GM19455 (cell line): ENCODE measurements around the gene PCDHGB5.
"Not testable (repeated sequence)": the region's sequence is repeated elsewhere in the genome, so short reads cannot be mapped to it uniquely, and the experiment has no call there.

Source experiments
- ATAC-seq: cut with Tn5 transposase; IDR thresholded peaks from one replicate; pipeline ENCODE4 v1.9.1; 2021; ENCODE audit not compliant: unreplicated experiment

PCDHGB5 gene

DNA sequence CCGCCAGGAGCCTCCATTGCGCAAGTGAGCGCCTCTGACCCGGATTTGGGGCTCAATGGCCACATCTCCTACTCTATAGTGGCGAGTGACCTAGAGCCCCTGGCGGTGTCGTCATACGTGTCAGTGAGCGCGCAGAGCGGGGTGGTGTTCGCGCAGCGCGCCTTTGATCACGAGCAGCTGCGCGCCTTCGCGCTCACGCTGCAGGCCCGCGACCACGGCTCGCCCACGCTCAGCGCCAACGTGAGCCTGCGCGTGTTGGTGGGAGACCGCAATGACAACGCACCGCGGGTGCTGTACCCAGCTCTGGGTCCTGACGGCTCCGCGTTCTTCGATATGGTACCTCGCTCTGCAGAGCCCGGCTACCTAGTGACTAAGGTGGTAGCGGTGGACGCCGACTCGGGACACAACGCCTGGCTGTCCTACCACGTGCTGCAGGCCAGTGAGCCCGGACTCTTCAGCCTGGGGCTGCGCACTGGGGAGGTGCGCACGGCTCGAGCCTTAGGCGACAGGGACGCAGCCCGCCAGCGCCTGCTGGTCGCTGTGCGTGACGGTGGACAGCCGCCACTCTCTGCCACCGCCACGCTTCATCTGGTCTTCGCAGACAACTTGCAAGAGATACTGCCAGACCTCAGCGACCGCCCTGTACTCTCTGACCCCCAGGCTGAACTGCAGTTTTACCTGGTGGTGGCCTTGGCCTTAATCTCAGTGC, 12.0 kb downstream of the PCDHGB5 start:
- no peak for ATAC-seq

GRCh38 chr5:141411575-141411974, 13.8 kb downstream of the PCDHGB5 start:
- no peak for ATAC-seq

DNA sequence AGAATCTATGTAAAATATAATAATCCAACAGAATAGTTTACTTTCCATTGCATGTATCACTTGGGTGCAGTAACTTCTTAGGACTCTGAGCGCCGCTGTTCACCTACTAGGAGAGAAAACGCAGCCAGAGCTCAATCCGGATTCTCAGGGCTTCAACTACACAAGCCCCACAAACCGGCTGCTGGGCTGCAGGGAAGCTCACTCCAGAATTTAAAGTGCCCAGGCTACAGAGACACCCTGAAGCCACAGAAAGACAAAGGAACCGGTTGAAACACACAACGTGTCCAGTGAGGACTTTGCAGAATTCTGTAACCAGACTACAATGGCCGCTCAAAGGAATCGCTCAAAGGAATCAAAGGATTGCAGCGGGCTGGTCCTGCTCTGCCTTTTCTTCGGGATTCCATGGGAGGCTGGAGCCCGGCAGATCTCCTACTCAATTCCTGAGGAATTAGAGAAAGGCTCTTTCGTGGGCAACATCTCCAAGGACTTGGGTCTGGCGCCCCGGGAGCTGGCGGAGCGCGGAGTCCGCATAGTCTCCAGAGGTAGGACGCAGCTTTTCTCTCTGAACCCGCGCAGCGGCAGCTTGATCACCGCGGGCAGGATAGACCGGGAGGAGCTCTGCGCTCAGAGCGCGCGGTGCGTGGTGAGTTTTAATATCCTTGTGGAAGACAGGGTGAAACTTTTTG, 15.2 kb downstream of the PCDHGB5 start, which contains the start of gene PCDHGA10:
Gene PCDHGA10, plus strand, starts transcription at position 134 of the 686 bp plus-strand sequence. Its CDS starts 189 bp downstream, at position 323.
- peak; percentile 89 for ATAC-seq

DNA sequence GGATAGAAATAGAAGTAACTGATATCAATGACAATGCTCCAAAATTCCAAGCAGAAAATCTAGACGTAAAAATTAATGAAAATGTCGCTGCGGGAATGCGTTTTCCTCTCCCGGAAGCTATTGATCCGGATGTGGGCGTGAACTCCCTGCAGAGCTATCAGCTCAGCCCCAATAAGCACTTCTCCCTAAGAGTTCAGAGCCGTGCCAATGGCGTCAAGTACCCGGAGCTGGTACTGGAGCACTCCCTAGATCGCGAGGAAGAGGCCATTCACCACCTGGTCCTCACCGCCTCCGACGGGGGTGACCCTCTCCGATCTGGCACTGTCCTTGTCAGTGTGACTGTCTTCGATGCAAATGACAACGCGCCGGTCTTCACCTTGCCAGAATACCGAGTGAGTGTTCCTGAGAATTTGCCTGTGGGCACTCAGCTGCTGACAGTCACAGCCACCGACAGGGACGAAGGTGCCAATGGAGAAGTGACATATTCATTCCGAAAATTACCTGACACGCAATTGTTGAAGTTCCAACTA, 15.9 kb downstream of the PCDHGB5 start:
- no peak for ATAC-seq

DNA sequence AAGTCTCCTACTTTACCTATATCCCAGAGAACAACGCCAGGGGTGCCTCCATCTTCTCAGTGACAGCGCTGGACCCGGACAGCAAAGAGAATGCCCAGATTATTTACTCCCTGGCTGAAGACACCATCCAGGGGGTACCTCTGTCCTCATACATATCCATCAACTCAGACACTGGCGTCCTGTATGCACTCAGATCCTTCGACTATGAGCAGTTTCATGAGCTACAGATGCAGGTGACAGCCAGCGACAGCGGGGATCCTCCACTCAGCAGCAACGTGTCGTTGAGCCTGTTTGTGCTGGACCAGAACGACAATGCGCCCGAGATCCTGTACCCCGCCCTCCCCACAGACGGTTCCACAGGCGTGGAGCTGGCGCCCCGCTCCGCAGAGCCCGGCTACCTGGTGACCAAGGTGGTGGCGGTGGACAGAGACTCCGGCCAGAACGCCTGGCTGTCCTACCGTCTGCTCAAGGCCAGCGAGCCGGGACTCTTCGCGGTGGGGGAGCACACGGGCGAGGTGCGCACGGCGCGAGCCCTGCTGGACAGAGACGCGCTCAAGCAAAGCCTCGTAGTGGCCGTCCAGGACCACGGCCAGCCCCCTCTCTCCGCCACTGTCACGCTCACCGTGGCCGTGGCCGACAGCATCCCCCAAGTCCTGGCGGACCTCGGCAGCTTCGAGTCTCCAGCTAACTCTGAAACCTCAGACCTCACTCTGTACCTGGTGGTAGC, 17.0 kb downstream of the PCDHGB5 start:
- not testable (repeated sequence) for ATAC-seq

DNA sequence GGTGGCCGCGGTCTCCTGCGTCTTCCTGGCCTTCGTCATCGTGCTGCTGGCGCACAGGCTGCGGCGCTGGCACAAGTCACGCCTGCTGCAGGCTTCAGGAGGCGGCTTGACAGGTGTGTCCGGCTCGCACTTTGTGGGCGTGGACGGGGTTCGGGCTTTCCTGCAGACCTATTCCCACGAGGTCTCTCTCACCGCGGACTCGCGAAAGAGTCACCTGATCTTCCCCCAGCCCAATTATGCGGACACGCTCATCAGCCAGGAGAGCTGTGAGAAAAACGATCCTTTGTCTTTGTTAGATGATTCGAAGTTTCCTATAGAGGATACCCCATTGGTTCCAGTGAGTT, 17.5 kb downstream of the PCDHGB5 start:
- ATAC-seq: not testable (repeated sequence)

DNA sequence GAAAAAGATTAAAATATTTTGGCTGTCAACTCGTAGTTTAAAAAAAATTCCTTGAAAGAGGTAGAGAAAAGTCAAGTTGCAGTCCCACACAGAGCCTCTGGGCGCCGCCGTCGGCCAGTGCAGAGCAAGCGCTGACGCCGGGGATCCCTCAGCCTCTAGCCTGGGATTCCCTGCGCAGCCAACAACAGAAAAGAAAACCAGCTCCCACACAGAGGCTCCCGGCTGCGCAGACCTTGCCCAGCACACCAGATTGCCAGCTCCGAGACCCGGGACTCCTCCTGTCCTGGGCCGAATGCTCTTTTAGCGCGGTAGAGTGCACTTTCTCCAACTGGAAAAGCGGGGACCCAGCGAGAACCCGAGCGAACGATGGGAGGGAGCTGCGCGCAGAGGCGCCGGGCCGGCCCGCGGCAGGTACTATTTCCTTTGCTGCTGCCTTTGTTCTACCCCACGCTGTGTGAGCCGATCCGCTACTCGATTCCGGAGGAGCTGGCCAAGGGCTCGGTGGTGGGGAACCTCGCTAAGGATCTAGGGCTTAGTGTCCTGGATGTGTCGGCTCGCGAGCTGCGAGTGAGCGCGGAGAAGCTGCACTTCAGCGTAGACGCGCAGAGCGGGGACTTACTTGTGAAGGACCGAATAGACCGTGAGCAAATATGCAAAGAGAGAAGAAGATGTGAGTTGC, 19.9 kb downstream of the PCDHGB5 start, which contains the start of gene PCDHGB7:
Gene PCDHGB7, plus strand, starts transcription at position 184 of the 679 bp plus-strand sequence. Its CDS starts 183 bp downstream, at position 367.
- not testable (repeated sequence) for ATAC-seq

- no peak for ATAC-seq
These were observed 21.5 kb downstream of the PCDHGB5 start for GRCh38 chr5:141419074-141419880.

DNA sequence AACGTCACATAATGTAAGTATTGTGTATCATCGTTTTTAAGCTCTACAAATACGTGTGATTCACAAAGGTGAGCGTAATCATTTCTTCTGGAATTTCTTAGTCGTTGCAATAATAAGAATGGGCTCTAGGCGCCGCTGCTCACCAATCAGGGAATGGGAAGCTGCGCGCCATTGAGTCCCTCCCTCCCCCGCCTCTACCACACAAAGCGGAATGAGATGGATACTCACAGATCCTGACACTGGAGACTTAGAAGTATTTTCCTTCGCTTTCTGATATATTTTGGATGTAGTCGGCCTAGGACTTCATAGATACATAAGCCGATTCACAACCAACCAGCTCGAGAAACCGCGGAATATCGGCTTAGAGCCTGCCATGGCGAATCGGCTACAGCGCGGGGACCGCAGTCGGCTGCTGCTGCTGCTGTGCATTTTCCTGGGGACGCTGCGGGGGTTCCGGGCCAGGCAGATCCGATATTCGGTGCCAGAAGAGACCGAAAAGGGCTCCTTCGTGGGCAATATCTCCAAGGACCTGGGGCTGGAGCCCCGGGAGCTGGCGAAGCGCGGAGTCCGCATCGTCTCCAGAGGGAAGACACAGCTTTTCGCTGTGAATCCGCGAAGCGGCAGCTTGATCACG, 23.2 kb downstream of the PCDHGB5 start, which contains the start of gene PCDHGA11:
Gene PCDHGA11, plus strand, starts transcription at position 197 of the 634 bp plus-strand sequence. Its CDS starts 177 bp downstream, at position 374.
- no peak for ATAC-seq

DNA sequence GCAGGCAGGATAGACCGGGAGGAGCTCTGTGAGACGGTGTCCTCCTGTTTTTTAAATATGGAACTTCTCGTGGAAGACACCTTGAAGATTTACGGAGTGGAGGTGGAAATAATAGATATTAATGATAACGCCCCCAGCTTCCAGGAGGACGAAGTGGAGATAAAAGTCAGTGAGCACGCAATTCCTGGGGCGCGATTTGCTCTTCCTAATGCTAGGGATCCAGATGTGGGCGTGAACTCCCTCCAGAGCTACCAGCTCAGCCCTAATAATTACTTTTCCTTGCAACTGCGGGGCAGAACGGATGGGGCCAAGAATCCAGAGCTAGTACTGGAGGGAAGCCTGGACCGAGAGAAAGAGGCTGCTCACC, 23.7 kb downstream of the PCDHGB5 start:
- ATAC-seq: no peak

DNA sequence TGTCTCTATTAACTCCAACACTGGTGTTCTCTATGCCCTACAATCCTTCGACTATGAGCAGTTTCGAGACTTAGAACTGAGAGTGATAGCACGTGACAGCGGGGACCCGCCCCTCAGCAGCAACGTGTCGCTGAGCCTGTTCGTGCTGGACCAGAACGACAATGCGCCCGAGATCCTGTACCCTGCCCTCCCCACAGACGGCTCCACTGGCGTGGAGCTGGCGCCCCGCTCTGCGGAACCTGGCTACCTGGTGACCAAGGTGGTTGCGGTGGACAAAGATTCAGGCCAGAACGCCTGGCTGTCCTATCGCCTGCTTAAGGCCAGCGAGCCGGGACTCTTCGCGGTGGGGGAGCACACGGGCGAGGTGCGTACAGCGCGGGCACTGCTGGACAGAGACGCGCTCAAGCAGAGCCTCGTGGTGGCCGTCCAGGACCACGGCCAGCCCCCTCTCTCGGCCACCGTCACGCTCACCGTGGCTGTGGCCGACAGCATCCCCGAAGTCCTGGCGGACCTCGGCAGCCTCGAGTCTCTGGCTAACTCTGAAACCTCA, 25.1 kb downstream of the PCDHGB5 start:
- no peak for ATAC-seq

GRCh38 chr5:141427783-141428426, 30.2 kb downstream of the PCDHGB5 start:
- ATAC-seq: no peak

DNA sequence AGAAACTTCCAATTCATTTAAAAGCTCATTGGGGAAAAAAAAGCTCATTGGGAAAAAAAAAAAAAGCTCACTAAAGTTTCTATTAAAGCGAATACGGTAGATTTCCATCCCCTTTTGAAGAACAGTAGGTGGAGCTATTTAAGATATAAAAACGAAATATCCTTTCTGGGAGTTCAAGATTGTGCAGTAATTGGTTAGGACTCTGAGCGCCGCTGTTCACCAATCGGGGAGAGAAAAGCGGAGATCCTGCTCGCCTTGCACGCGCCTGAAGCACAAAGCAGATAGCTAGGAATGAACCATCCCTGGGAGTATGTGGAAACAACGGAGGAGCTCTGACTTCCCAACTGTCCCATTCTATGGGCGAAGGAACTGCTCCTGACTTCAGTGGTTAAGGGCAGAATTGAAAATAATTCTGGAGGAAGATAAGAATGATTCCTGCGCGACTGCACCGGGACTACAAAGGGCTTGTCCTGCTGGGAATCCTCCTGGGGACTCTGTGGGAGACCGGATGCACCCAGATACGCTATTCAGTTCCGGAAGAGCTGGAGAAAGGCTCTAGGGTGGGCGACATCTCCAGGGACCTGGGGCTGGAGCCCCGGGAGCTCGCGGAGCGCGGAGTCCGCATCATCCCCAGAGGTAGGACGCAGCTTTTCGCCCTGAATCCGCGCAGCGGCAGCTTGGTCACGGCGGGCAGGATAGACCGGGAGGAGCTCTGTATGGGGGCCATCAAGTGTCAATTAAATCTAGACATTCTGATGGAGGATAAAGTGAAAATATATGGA, 32.8 kb downstream of the PCDHGB5 start, which contains the start of gene PCDHGA12:
Gene PCDHGA12, plus strand, starts transcription at position 176 of the 782 bp plus-strand sequence. Its CDS starts 253 bp downstream, at position 429.
- ATAC-seq: peak; percentile 89

DNA sequence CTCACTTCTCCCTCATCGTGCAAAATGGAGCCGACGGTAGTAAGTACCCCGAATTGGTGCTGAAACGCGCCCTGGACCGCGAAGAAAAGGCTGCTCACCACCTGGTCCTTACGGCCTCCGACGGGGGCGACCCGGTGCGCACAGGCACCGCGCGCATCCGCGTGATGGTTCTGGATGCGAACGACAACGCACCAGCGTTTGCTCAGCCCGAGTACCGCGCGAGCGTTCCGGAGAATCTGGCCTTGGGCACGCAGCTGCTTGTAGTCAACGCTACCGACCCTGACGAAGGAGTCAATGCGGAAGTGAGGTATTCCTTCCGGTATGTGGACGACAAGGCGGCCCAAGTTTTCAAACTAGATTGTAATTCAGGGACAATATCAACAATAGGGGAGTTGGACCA, 33.5 kb downstream of the PCDHGB5 start:
- ATAC-seq: peak; percentile 54

DNA sequence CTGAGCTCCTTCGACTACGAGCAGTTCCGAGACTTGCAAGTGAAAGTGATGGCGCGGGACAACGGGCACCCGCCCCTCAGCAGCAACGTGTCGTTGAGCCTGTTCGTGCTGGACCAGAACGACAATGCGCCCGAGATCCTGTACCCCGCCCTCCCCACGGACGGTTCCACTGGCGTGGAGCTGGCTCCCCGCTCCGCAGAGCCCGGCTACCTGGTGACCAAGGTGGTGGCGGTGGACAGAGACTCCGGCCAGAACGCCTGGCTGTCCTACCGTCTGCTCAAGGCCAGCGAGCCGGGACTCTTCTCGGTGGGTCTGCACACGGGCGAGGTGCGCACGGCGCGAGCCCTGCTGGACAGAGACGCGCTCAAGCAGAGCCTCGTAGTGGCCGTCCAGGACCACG, 34.6 kb downstream of the PCDHGB5 start:
- not testable (repeated sequence) for ATAC-seq

GRCh38 chr5:141432726-141433125, 35.0 kb downstream of the PCDHGB5 start:
- not testable (repeated sequence) for ATAC-seq

DNA sequence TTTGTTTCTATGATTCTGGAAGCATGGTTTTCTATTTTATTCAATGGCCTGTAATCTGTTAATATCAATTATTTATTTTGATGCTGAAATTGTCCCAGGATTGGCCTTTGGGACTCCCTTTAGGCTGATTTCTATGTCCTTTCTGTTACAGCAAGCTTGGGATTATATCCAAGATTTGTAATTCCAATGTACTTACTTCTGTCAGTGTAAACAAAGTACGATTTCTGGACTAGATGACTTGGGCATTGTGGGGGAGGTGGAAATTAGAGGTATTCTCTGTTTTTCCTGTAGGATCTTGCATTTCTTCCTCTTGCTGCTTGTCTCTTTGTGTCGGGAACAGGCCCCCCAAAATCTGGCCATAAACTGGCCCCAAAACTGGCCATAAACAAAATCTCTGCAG, 36.3 kb downstream of the PCDHGB5 start:
- ATAC-seq: no peak

- no peak for ATAC-seq
These were observed 39.5 kb downstream of the PCDHGB5 start for GRCh38 chr5:141437221-141437620.
